GM12892 (cell line): ENCODE measurements around the gene BRCA1.

Experiments used
- DNase-seq: peaks from one replicate; pipeline ENCODE4 v3.0.0; 2011; ENCODE audit not compliant: insufficient read length
- FAIRE-seq: peaks from 2 replicates; lab custom pipeline; 2011; peaks lifted over from hg19 to GRCh38; lab: Jason Lieb, UNC
- POLR2A ChIP-seq: IDR thresholded peaks from 2 replicates; pipeline ENCODE4 v1.6.1; 2011; ENCODE audit warnings: low read depth, low read length, control low read depth
- POLR2AphosphoS5 ChIP-seq: IDR thresholded peaks from 2 replicates; pipeline ENCODE4 v1.6.1; 2011; ENCODE audit warnings: low read depth, low read length, control low read depth
- TAF1 ChIP-seq: IDR thresholded peaks from 2 replicates; pipeline ENCODE4 v1.6.1; 2011; ENCODE audit warnings: low read depth, mild to moderate bottlenecking, control low read depth, low read length, borderline replicate concordance

The BRCA1 gene

DNA sequence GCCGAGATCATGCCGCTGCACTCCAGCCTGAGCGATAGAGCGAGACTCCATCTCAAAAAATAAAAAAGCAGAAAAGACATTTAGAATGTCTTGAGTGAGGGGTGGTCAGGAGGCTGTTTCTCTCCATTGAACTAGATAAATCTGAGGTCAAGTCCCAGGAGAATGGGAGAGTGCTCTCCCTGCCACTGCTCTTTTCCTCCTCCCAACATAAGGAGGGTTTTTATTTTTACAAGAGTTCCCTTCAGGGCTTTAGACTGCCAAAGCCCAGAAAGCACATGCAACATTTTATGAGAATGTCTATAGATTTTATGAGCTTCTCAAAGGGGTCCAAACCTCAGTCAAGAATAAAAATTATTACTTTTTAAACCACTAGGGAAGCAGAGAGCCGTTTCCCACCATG is 98.6 kb downstream of the BRCA1 start:
- TF ChIP-seq POLR2AphosphoS5 (no peak), POLR2A (no peak), TAF1 (no peak)
- DNase-seq (no peak), FAIRE-seq (no peak)

DNA sequence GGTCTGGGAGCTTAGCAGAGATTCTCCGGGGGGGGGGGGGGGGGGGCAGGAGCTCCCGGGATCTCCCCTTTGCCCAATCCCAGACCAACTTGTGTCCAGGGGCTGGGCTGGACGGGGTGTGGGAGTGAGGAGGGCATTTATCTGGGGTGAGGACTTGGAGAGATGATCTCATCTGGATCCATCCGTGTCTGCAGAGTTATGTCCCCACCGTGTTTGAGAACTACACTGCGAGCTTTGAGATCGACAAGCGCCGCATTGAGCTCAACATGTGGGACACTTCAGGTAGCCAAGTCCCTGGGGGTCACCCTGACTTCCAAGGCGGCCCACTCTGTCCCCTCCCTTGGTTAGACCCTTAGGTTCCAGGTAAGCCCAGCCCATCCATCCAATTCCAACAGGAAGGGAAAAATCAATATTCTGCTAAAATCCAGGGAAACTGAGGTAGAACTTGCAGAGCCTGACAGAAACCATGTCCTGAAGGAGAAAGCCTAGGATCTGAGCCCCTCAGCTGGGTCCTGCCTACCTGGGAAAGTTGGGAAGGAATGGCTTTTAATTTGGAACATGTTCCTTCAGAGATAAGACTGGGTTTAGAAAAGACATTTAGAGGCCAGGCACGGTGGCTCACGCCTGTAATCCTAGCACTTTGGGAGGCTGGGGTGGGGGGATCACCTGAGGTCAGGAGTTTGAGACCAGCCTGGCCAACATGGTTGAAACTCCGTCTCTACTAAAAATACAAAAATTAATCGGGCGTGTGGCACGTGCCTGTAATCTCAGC is 99.2 kb downstream of the BRCA1 start:
- TF ChIP-seq TAF1 (no peak), POLR2A (no peak), POLR2AphosphoS5 (no peak)
- no peak for FAIRE-seq
- DNase-seq, result no peak

DNA sequence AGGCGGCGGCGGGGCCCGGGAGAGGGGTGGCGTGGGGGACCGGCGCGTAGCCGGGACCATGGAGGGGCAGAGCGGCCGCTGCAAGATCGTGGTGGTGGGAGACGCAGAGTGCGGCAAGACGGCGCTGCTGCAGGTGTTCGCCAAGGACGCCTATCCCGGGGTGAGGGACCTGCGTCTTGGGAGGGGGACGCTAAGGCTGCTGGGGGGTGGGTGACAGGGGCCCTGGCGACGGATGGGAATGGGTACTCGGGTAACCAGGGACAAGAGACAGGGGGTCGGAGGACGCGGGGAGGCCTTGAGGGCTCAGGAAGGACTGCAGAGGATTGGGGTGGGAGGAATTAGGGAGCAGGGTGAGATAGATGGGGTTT is 99.9 kb downstream of the BRCA1 start:
- no peak for DNase-seq
- FAIRE-seq, result no peak
- TF ChIP-seq TAF1 (no peak), POLR2A (no peak), POLR2AphosphoS5 (no peak)

DNA sequence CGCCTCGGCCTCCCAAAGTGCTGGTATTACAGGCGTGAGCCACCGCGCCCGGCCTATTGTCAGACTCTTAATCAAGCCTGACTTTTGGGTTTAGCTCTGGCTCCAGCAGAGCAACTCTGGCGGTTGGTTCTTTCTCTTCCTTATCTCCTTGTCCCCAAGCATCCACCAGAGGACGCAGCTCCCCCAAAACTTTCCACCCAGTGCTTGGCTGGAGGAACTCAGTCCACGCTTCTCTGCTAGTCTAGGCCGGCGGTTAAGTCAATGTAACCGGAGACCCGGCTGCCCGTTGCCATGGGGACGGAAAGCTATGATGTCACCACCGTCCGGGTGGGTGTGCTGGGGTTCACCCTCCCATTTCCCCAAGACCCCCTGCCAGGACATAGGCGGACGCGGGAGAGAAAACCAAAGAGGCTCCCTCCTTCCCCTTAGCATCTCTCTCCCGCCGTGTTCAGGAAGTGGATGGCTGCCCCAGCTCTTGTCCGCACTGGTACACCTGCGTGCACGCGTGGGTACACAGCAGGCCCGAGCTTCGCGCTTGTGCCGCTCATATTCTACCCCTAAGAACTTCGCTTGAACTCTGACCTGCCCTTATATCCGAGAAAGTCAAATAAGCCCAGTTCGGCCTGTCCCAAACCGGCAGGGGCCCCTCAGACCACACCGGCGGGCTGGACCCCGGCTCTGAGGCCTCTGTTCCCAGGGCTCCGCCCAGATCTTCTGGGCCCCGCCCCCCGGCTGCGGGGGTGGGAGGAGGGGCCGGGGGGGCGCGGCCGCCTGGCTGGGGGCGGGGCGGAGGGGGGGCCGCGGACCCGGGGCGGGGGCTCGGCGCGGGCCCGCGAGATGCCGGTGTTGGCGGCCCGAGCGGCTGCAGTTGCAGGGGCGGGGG is 100.5 kb downstream of the BRCA1 start, which contains the start of gene RND2:
RND2 (plus strand) TSS at position 825 of the 883 bp plus-strand sequence. CDS start 117 bp downstream, outside the sequence.
- FAIRE-seq (peak; percentile 88), DNase-seq (peak; percentile 89)
- TF ChIP-seq POLR2AphosphoS5, result no peak
- no peak for TF ChIP-seq POLR2A

DNA sequence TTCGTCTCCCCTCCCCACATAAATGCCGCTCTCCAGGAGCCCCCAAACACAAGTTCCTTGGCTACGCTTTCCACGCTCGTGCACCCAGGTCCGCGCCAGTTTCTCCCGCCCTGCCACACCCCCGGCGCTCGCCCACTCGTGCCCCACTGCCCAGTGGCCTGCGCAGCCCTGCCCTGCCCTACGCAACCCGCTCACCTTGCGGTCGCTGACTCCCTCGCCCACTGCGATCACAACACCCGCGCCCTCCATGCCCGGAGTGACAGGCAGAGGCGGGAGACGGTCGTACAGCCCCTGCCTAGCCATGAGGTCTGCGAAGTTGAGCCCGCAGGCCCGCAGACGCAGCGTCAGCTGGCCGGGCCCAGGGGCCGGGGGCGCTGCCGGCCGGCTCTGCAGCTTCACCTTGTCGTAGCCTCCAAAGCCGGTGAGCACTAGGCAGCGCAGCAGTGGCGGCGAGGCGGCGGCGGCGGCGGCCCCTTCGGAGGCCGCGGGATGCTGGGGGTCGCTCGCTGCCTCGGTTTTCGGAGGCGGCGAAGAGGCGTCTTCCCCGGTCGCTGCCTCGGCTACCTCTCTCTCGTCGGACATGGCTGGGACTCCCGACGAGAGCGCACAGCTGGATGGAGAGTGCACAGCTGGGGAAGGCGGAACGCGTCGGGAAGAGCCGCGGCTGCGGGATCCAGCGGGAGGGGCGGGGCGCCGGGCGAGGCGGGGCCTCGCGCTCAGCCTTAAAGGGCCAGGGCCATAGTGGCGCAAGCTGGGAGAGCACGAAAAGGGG is 103.2 kb downstream of the BRCA1 start, which contains the start of gene VAT1:
VAT1 (minus strand) TSS at position 645 of the 772 bp plus-strand sequence; CDS start at position 582, 63 bp downstream.
- FAIRE-seq (peak; percentile 96), DNase-seq (peak; percentile 75)
- TF ChIP-seq TAF1, result no peak
- TF ChIP-seq POLR2A, result no peak
- no peak for TF ChIP-seq POLR2AphosphoS5

DNA sequence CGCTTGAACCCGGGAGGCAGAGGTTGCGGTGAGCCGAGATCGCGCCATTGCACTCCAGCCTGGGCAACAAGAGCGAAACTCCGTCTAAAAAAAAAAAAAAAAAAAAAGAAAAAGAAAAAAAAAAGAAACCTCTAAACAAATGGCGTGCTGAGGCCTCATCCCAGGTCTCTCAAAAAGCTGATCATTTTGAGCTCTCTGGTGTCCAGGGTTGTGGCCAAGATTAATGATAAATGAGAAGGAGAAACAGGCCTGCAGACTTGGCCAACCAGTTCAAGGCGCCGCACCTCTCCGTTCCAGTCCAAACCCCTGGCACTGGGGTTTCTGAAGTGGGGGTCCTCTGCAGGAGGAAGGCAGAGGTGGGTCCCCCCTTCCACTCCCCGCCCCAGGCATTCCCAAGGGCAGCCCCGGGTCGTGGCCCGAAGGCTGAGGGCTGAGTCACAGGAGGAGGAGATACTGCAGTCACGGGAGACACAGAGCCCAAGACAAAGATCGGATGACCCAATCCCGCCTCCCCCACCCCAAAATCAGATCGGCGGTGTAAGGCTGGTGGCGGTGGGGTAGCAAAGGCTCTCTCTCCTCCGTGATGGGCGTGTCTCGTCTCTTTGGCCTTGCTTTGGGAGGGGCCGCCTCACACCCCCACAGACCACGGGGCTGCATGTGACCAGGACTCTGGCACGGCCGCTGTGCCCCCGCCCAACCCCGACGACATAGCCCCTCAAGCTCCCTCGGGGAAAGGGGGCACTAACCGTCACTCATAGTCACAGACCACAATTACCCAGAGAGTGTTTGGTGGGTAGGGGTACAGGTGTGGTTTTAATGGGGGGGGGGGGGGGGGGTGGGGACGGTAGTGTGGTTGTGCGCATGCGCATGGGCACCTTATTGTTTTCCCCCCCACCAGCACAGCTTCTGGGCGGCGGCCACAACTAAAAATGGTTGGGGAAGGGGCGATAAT is 104.1 kb downstream of the BRCA1 start:
- FAIRE-seq (no peak), DNase-seq (peak; percentile 37)
- TF ChIP-seq POLR2A (no peak), POLR2AphosphoS5 (no peak), TAF1 (no peak)

DNA sequence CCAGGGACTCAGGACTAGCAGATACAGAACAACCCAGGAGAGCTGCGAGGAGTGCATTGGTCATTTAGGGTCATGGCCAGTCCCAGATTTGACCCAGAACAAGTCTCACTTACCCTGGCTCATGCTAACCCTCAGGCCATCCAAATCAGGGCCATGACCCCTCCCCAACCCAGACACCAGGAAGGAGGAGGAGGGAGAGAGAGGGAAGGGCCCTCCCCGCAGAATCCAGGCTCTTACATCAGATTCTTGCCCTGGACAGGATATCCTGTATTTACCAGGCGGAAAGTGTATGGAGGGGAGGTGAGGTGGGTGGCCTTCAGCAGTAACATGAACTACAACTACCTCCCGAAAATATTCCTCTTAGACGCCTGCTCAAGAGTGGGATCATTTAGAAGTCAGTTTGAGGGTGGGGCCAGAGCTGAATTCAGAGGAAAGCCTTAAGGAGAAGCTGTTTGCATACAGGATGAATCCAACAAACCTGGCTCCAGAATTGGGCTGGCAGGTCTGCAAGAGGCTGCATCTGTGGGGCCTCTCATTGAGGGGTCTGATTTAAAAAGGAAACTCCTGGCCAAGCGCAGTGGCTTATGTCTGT is 105.0 kb downstream of the BRCA1 start:
- FAIRE-seq, result no peak
- DNase-seq, result no peak

DNA sequence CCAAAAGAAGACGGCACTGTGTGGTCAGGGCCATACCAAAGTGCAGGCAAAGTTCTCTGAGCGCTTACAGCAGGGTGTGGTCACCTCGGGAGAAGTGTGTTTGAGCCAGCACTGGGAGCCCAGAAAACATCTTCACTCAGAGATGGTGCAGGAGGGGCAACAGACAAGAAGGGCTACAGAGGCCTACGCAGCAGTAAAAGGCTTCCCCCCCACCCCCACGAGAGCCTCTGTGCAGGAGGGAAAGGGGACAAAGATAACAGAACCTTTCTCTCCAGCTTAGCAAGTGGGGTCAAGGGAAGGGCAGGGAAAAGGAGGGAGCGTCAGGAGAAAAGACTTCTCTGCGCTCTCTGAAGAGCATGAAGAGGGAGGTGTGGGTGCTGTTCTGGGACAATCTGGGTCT is 105.7 kb downstream of the BRCA1 start:
- DNase-seq (no peak), FAIRE-seq (no peak)
- no peak for TF ChIP-seq POLR2A
- no peak for TF ChIP-seq POLR2AphosphoS5
- TF ChIP-seq TAF1, result no peak

More for the DNA sequence above, 105.0 kb downstream of the BRCA1 start:
- TF ChIP-seq POLR2AphosphoS5 (no peak), POLR2A (no peak), TAF1 (no peak)

DNA sequence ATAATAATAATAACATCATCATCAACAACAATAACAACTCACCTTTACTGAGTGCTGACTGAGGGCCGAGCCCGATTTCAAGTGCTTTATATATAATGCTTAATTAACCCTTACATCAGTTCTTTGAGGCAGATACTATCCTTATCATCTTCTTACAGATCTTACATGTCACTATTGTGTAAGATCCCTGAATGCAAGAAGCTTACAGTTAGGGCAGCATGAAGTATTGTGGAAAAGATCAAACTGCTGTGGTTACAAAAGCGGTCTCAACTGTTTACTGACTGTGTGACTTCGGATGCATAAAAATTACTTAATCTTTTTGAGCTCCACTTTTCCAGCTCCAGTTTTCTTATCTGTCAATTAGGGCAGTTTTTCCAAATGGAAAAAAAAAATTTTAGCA is 106.2 kb downstream of the BRCA1 start:
- DNase-seq (no peak), FAIRE-seq (no peak)
- TF ChIP-seq TAF1, result no peak
- TF ChIP-seq POLR2A, result no peak
- TF ChIP-seq POLR2AphosphoS5, result no peak

DNA sequence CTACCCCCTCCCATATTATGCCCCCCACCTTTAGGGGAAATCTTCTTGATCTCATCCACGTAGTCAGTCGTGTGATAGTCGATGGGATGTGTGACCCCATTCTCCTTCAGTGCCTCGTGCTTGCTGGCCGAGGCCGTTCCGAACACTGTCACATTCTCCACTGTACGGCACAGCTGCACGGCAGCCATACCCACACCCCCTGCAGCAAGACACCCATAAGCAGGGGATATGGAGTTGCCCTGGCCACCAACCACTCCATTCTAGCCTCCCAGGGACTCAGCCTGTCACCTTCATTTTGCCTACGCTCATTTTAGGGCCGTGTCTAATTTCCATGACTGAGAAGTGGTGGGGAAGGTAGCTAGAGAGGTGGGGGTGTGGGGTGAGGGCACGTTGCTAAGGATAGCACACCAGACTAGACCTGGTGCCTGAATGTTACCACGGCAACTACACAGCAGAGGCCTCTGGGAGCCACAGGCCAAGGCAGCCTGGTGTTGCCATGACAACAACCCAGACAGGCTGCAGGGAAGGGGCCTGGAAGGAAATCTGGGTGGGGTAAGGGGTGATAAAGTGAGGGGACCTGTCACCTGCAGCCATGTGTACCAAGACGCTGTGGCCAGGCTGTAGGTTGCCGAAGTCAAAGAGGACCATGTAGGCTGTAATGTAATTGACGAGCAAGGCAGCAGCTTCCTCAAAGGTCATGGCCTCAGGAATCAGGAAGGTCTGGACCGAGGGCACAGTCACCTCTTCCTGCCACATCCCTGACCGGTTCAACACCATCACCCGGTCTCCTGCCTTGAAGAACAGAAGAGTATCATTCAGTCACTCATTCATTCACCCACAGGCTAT is 106.9 kb downstream of the BRCA1 start:
- FAIRE-seq (peak; percentile 58), DNase-seq (no peak)
- TF ChIP-seq TAF1, result no peak
- no peak for TF ChIP-seq POLR2AphosphoS5
- TF ChIP-seq POLR2A, result peak; percentile 9; the same call in 1 of the 2 replicates
